Embryonic facial prominence (tissue), 1 donor: ENCODE data around the gene AURKB.
"Not testable (repeated sequence)": the region's sequence is repeated elsewhere in the genome, so short reads cannot be mapped to it uniquely, and the experiment has no call there.

Experiments used
- DNase-seq: peaks from one replicate; pipeline ENCODE4 v3.0.0-alpha.2; 2016; ENCODE audit errors: extremely low spot score

AURKB gene

DNA sequence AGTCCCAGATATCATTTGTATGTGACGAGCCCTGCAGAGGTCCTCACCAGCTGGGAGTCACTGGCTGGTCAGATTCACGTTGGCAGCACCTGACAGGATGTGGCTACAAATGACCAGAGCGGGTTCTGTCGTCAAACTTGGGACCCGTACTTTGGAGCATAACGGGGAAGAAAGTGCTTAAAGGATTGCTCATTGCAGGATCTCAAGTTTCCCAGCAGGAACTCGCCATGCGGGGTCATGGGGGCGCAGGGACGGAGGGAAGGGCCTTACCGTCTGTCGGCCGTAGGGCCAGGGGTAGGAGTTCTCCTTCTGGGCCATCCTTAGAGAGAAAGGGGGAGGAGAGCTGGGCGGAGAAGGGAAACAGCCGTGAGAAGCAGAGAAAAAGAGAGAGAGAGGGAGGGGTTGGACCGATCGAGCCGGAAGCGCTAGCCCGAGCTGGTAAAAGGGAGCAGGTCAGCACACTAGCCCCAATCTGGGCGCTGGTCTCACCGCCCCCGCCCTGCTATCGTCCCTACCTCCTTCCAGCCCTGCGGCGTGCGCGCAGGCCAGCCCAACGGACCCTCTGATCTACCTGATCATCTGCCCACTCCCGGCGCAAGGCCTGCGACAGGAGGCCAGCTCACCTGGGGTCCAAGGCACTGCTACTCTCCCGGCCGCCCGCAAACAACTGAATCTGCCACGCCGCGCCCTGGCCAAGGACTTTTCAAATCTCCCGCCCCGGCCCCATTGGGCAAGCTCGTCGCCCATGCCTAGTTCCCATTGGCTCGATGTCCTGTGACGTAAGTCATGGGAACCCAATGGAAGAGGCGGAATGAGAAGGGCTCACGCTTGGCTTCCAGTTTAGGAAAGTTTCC lies at the start of gene AURKB:
TSS of gene AURKB (minus strand) at position 669 of the 854 bp plus-strand sequence. CDS start at position 318, 351 bp downstream.
- DNase-seq: peak; percentile 92

DNA sequence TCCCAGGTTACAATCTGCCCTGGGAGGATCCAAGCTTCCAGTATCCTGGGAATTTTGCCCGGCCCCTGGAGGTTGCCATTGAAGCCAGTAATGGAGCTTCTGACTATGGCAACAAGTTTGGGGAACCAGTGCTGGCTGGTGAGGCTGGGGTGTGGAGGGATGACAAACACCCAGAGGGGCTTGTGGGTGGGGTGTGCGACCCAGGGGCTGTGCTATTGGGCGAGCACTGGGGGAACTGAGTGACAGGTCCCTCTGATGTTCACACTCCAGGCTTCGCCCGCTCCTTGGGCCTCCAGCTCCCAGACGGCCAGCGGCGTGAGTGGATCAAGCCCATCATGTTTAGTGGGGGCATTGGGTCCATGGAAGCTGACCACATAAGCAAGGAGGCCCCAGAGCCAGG lies 47.4 kb upstream of the AURKB start:
- no peak for DNase-seq

DNA sequence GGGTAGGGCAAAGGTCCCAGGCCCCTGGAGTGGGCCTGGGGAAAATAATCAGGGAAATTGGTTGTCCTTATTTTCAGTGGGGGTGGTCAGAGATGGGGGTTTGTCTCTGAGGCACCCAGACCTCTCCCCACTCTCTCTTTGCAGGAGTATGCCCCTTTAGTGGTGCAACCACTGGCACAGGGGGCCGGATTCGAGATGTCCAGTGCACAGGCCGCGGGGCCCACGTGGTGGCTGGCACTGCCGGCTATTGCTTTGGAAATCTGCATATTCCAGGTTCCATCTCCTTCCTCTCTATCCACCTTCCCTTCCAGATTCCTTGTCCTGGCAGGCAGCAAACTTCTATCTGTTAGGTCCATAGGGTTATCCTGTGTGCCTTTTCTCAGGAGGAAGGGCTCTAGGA lies 46.3 kb upstream of the AURKB start:
- DNase-seq: no peak

DNA sequence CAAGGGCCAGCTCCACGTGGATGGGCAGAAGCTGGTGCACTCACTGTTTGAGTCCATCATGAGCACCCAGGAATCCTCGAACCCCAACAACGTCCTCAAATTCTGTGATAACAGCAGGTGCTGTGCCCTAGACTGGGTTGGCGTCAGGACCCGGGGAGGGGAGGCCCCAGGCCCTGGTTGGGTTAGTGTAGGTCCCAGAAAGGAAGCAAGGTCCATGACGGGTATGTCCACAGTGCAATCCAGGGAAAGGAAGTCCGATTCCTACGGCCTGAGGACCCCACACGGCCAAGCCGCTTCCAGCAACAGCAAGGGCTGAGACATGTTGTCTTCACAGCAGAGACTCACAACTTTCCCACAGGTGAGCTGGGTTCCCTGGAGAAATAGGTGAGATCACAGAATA lies 45.9 kb upstream of the AURKB start:
- DNase-seq: no peak

DNA sequence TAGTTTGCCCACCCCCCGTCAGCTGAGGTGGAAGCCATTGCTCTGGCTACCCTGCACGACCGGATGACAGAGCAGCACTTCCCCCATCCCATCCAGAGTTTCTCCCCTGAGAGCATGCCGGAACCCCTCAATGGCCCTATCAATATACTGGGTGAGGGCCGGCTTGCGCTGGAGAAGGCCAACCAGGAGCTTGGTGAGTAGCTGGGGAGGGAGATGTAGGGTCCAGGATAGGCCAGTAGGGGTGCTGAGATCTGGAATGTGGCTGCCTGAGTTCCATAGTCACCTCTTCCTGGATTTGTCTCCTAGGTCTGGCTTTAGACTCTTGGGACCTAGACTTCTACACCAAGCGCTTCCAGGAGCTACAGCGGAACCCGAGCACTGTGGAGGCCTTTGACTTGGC lies 45.1 kb upstream of the AURKB start:
- DNase-seq: no peak

DNA sequence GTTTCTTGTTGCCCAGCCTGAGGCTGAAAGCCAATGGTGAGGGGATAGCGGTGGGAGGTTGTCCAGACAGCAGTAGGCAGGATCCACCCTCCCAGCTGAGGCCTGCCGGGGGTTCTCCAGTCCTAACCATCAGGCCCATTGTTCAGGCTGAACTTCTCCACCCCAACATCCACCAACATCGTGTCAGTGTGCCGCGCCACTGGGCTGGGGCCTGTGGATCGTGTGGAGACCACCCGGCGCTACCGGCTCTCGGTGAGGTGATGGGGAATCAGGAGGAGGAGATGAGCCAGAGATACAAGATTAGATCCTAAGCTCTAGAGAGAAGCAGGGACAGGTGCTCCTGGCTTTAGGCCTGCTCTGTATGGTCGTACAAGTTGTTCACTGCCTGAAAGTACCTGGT lies 44.5 kb upstream of the AURKB start:
- no peak for DNase-seq

DNA sequence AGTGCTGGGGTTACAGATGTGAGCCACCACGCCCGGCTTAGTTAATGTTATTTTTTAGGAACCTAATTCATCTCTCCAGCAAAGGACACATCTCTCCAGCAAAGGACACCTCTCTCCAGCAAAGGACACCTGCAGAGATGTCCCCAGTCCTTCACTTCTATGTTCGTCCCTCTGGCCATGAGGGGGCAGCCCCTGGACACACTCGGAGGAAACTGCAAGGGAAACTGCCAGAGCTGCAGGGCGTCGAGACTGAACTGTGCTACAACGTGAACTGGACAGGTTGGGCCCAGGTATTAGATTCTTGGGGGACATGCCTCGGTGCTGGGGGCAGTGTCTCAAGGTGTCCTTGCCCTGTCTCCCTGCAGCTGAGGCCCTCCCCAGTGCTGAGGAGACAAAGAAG lies 43.4 kb upstream of the AURKB start:
- no peak for DNase-seq

DNA sequence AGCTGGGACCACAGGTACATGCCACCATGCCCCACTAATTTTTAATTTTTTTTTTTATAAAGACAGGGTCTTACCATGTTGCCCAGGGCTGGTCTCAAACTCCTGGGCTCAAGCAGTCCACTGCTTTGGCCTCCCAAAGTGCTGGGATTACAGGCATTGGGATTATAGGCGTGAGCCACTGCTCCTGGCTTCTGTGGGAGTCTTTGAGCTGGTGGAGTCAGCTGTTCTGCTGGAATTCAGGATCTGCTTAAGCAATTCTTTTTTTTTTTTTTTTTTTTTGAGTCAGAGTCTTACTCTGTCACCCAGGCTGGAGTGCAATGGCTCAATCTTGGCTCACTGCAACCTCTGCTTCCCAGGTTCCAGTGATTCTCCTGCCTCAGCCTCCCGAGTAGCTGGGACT lies 41.0 kb upstream of the AURKB start:
- DNase-seq: not testable (repeated sequence)

DNA sequence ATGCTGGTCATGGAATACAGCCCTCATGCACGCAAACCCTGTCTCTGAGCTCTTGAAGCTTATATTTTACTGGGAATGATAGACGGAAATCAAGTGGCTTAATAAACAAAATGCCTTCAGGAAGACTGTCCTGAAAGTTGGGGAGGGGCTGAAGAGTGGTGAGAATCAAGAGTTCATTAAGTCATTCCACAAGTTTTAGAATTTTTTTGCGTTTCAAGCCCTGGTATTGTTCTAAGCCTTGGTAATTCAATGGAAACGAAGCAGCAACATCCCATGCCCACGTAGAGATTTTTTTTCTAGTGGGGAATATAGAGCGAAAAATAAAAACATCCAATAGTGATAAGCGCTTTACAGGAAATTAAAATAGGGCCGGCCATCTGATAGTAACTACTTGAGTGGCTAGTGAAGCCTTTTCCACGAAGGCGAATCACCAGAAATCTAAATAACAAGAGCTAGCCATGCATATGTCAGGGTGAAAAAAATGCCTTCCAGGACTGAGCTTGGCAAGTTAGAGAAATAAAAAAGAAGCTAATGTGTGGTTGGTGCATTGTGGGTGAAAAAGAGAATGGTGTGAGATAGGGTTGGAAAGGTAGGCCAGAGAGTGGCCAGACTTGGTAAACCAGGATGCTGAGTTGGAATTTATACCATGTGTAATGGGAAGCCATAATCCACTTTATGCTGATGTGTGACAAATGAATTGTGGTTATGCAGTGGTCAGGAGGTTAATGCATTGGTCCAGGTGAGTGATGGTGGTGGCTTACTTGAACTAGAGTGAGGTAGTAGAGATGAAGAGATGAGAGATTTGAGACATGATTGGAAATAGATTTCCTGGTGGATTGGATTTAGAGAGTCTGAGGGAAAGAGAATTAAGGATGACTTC lies 39.5 kb upstream of the AURKB start:
- no peak for DNase-seq

DNA sequence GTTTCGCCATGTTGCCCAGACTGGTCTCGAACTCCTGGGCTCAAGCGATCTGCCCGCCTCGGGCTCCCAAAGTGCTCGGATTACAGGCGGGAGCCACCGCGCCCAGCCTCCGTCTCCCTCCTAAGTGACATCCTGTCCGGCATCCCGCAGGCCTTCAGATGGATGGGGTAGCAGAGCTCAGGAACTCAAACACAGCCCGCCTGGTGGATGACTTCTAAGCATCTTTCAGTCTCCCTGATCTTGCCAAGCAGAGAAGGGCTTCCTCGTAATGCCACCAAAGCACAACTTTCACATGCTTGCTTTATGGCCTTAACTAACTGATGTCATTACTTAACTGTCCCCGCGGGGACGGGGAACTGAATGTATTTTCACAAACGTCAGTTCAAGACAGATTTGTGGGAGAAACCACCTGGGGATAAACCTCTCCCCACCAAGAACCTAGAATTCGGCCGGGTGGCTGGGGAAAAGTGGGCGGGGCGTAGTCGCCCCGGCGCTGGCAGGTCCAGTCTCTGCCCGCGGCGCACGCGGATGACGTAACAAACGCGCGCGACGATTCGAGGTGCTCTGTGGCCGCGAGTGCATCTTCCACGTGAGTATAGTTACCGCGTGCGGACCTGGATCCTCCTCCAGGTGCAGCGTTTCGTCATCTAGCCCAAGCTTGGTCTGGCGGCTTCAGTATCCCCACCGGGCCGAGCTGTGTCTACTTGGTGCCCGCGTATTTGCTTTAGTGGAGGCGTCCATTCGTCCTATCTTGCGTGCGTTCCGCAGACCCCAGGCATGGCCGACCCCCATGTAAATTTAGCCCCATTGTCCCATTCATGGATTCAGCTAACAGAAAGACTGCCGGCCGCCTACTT lies 38.6 kb upstream of the AURKB start, which contains the start of gene PFAS:
TSS of gene PFAS (plus strand) at position 539 of the 857 bp plus-strand sequence. CDS start 4,649 bp downstream, outside the sequence.
- peak; percentile 86 for DNase-seq

DNA sequence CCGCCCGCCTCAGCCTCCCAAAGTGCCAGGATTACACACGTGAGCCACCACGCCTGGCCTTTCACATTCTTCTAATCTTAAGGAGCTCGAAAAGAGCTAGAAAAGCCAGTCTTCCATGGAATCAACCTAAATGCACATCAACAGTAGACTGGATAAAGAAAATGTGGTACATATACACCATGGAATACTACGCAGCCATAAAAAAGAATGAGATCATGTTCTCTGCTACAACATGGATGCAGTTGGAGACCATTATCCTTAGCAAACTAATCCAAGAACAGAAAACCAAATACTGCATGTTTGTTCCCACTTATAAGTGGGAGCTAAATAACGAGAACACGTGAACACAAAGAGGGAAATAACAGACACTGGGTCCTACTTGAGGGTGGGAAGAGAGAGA lies 34.4 kb upstream of the AURKB start:
- DNase-seq: no peak

DNA sequence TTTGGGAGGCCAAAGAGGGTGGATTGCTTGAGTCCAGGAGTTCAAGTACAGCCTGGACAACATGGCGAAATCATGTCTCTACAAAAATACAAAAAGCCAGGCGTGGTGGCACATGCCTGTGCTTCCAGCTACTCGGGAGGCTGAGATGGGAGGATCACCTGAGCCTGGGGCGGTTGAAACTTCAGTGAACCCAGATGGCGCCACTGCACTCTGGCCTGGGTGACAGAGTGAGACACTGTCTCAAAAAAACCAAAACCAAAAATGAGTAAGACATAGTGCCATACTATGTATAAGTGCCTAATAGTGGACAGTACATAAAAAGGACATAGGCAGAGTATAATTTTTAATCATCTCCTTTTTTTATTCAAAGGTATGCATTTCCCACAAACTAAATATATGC lies 33.5 kb upstream of the AURKB start:
- DNase-seq: no peak

DNA sequence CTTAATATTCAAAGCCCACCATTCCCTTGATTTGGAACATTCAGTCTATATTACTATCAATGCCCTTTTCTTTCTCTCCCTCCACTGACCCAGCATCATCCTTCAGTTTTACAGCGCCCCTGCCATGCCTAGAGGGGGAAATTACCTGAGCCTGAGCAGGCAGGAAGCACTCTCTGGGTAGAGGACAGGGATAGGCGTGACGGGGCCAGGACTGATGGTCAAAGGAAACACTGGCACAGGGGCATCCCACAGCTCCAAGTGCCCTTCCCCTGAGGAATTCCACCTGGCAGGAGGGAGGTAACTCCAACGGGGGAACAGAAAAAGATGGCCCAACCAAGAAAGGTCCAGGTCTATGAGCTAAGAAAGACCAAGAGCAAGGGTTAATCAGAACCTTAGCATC lies 27.5 kb upstream of the AURKB start:
- DNase-seq: no peak

DNA sequence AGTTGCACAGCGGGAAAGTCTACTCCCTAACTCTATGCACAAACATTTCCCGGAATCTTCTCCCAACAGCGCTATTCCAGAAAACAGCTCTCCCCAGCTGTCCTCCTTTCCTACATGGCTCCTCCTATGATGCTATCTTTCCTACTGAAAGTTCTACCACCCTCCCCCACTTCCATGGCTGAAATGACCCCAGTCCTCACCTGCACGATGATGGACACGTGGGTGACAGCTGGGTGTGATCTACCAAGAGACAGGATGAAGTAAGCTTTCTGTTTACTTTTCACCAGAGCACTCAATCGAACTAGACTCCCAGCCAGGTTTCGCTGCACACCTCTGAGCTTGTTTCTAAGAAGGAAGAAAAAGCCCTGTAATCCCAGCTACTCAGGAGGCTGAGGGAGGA lies 26.8 kb upstream of the AURKB start:
- no peak for DNase-seq

DNA sequence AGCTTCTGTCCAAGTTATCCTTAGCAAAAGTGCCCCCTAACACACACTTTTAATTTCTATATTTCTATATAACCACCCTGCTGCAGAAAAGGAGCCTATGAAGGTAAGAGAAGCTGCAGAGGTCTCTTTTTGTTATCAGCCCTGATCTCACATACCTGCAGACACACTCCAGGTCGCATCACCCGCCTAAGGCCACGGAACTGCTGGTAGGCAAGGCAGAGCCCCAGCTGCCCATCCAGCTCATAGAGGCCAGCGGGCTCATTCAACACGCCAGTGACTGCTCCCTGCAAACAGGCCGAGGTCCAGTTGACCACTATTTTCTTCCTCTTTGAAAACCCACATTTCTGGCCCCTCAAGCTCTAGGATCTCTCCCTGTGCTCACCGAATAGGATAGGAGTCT lies 25.3 kb upstream of the AURKB start:
- no peak for DNase-seq

DNA sequence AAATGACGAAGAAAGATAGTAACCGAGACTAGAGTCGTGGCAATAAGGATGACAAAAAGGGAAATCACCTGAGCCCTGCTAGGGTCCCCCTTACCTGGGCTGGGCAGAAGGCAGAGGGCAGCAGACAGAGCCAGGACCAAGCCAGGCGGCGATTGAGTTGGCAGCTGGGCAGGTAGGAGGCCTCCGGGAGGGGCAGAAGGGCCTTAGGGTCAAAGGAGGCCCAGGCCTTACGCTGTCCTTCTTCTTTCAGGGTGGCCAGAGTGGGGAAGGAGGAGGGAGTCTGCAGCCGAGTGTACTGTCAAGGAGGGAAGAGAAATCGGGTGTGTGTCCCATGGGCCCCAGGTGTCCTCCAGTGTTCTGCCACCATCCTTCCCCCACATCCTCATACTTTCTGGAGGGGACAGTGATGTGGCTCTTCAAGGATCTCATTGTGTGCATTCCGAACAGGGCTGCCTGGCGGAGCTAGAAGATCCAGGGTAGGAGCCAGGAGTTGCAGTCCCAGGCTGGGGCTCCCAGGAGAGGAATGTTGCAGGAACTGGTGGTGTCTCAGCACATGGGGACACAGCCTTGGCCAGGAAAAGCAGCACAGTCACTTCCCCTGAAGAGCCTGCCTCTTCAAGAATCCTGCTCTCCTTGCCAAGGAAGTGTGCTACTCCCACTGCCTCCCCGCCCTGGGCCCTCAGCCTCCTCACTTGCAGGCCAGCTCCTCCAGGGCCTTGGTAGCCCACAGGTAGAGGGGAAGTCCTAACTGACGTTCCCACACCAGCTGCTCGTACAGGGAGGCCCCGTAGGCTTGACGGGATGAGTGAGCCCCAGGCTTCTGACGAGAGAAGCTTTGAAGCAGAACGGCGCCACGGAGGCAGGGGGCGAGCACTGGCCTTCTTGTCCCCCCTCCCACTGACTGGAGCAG lies 24.2 kb upstream of the AURKB start:
- DNase-seq: no peak

DNA sequence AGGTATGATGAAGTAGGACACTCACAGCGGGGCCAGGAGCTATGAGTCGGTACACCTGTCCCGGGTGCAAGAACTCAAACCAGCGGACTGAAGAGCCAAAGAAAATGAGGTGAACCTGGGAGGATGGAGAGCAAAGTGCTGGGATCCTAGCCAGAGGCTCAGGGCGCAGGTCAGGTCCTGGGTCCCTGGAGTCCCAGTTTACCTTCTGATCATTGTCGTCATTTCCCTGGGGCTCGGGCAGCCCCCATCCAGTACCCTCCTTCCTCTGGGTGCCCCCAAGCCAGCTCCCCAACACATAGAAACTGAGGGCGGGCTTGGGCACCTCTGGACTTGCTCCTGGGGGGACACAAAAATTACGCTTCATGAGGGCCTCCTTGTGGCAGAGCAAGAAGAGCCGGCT lies 21.3 kb upstream of the AURKB start:
- no peak for DNase-seq

DNA sequence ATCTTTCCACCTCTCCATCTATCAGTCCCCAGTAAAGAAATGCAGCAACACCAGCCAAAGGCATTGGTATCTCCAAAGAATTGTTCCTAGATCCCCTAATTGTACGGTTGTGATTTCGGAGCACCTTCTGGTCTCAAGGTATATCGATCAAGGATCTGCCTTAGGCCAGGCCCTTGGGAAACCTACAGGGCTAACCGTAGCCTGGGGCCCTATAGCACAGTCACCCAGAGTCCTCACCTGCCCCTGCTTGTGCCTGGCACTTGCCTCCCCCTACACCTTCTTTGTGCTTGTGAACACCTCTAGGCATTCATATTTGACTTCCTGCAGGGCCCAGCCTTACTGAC lies 16.8 kb upstream of the AURKB start:
- no peak for DNase-seq

DNA sequence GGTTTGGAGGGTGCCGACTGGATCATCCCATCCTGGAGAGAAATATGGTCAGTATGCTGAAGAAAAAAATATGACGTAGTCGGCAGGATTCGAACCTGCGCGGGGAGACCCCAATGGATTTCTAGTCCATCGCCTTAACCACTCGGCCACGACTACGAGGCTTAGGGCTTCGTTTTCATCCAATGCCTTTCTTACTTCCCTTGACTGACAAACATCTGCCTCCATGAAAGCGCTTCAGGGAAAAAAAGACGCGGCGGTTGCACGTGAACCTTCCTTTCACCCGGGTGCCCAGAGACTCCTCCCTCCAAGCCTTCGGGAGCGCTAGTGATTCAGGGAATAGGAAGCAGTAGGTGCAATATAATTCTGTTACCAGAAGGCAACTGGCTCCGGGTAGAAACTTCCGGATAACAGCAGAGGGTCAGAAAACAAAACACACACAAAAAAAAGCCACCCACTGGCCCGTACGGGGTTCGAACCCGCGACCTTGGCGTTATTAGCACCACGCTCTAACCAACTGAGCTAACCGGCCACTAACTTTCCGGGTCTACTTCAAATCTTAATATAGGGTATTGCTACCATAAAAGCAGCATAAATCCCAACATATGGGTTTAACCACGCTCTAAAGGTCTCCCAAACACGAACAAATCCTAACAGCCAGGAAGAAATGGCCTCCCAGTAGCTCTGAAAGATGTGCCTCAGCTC lies 16.3 kb upstream of the AURKB start:
- peak; percentile 85 for DNase-seq

DNA sequence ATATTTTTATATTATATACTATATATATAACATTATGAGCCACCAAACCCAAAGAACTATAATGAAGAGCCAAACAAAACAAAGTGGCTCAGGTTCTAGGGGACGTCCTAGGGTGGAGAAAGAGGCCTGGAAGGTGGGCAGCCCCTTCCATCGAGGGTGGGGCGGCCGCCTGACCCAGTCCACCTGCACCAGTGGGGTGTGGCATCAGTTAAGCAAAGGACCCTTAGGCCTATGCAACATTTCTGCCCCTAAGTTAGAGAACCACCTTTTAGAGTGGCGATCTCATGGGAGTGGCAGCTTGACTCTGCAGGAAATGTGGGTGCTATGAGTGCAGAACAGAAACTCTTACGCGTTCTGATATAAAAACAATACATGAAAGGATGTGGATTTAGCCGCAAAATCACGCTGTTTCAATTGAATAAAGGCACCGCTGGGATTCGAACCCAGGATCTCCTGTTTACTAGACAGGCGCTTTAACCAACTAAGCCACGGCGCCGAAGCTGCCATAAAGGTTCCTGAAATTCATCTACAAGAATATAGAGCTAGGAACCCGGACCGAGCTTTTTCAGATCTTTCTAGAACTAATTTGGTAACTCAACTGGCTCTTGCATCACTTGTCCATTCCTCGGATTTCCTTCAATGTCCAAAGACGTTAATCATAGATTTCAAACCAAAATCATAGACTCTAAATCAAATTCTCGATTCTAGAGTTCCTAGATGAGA lies 15.6 kb upstream of the AURKB start:
- DNase-seq: peak; percentile 35
